Measurements from ENCODE around the gene MSI2.
"Not testable (repeated sequence)": the region's sequence is repeated elsewhere in the genome, so short reads cannot be mapped to it uniquely, and the experiment has no call there.

The MSI2 gene

GRCh38 chr17:57496382-57496781, 240.1 kb downstream of the MSI2 start:
- no peaks in the 10 kb centered on the region for H3K36me3 ChIP-seq (ENCODE audit: insufficient read depth, low read length)
- H3K4me3 ChIP-seq (ENCODE audit: low read length): no peak overlapping the region
- H3K9me3 ChIP-seq (ENCODE audit: low read length): peaks cover 2% of the 10 kb centered on the region
- H3K27me3 ChIP-seq (ENCODE audit: insufficient read depth, low read length): no peaks in the 10 kb centered on the region
- H2AFZ ChIP-seq (ENCODE audit: low read depth, low read length): no peak overlapping the region
- H3K4me1 ChIP-seq (ENCODE audit: insufficient read depth, low read length): peaks cover 4% of the 10 kb centered on the region

GRCh38 chr17:57498443-57498842, 242.1 kb downstream of the MSI2 start:
- H3K4me1 ChIP-seq (ENCODE audit: insufficient read depth, low read length): peaks cover 10% of the 10 kb centered on the region
- H3K36me3 ChIP-seq (ENCODE audit: insufficient read depth, low read length): no peaks in the 10 kb centered on the region
- H3K27me3 ChIP-seq (ENCODE audit: insufficient read depth, low read length): no peaks in the 10 kb centered on the region
- no peak overlapping the region for H2AFZ ChIP-seq (ENCODE audit: low read depth, low read length)
- H3K4me3 ChIP-seq (ENCODE audit: low read length): no peak overlapping the region
- peaks cover 2% of the 10 kb centered on the region for H3K9me3 ChIP-seq (ENCODE audit: low read length)

DNA sequence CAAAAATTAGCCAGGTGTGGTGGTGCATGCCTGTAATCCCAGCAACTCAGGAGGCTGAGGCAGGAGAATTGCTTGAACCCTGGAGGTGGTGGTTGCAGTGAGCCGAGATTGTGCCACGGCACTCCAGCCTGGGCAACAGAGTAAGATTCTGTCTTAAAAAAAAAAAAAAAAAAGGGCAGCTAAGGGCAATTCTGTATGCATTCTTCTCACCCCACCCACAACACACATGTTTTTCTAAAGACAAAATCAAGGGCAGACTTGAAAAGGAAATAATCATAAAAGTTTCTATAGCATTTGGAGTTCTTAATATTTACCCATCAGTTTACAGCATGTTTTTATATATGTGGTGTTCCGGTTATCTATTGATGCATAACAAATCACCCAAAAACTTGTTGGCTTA, 242.9 kb downstream of the MSI2 start:
- not testable (repeated sequence) for H2AFZ ChIP-seq (ENCODE audit: low read depth, low read length); H3K4me3 ChIP-seq (ENCODE audit: low read length); H3K9me3 ChIP-seq (ENCODE audit: low read length); H3K27me3 ChIP-seq (ENCODE audit: insufficient read depth, low read length); H3K36me3 ChIP-seq (ENCODE audit: insufficient read depth, low read length)
- peaks cover 10% of the 10 kb centered on the region for H3K4me1 ChIP-seq (ENCODE audit: insufficient read depth, low read length)

DNA sequence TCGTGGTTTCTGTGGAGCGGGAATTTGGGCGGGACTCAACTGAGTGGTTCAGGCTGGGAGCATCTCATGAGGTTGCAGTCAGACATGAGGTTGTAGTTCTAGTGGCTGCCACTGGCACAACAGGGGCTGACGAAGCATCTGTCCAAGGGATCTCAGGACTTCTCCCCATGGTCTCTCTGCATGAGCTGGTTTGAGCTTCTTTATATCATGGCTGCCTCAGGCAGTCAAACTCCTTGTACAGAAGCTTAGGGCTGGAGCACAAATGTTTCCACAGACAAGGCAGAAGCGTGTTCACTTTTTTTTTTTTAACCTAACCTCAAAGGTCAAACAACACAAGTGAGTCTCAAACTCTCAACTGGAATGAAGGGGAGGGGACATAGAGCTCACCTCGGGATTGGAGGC, 243.3 kb downstream of the MSI2 start:
- Histone ChIP-seq H2AFZ (ENCODE audit: low read depth, low read length) (no peak overlapping the region), H3K27me3 (ENCODE audit: insufficient read depth, low read length) (no peaks in the 10 kb centered on the region), H3K4me3 (ENCODE audit: low read length) (no peak overlapping the region), H3K4me1 (ENCODE audit: insufficient read depth, low read length) (peaks cover 10% of the 10 kb centered on the region), H3K36me3 (ENCODE audit: insufficient read depth, low read length) (no peaks in the 10 kb centered on the region), H3K9me3 (ENCODE audit: low read length) (peaks cover 2% of the 10 kb centered on the region)

DNA sequence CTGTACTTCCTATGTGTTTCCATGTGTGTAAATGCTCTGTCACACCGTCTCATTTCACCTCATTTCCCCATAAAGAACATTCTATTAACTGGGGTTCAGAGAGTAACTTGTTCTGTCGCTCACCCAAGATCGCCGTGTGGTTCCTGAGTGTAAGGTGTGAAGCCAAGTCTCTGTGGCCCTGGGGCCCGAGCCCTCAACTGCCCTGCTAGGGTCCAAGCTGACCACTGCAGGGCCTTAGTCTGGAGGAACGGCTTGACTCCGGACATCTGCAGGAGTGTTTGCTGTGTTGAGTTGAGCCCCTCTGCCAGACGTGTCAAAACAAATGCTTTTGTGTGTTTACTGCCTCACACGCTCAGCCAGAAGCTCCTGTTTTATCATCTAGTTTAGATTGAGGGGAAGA, 244.7 kb downstream of the MSI2 start:
- Histone ChIP-seq H3K27me3 (ENCODE audit: insufficient read depth, low read length) (no peaks in the 10 kb centered on the region), H2AFZ (ENCODE audit: low read depth, low read length) (no peak overlapping the region)

GRCh38 chr17:57502022-57502421, 245.7 kb downstream of the MSI2 start:
- no peaks in the 10 kb centered on the region for H3K36me3 ChIP-seq (ENCODE audit: insufficient read depth, low read length)
- H2AFZ ChIP-seq (ENCODE audit: low read depth, low read length): no peak overlapping the region
- H3K9me3 ChIP-seq (ENCODE audit: low read length): peaks cover 2% of the 10 kb centered on the region
- H3K4me3 ChIP-seq (ENCODE audit: low read length): no peak overlapping the region
- peaks cover 27% of the 10 kb centered on the region for H3K4me1 ChIP-seq (ENCODE audit: insufficient read depth, low read length)
- no peaks in the 10 kb centered on the region for H3K27me3 ChIP-seq (ENCODE audit: insufficient read depth, low read length)

More for the DNA sequence above, 244.7 kb downstream of the MSI2 start:
- H3K4me3 ChIP-seq (ENCODE audit: low read length): no peak overlapping the region
- H3K36me3 ChIP-seq (ENCODE audit: insufficient read depth, low read length): no peaks in the 10 kb centered on the region
- peaks cover 2% of the 10 kb centered on the region for H3K9me3 ChIP-seq (ENCODE audit: low read length)
- H3K4me1 ChIP-seq (ENCODE audit: insufficient read depth, low read length): peaks cover 17% of the 10 kb centered on the region

DNA sequence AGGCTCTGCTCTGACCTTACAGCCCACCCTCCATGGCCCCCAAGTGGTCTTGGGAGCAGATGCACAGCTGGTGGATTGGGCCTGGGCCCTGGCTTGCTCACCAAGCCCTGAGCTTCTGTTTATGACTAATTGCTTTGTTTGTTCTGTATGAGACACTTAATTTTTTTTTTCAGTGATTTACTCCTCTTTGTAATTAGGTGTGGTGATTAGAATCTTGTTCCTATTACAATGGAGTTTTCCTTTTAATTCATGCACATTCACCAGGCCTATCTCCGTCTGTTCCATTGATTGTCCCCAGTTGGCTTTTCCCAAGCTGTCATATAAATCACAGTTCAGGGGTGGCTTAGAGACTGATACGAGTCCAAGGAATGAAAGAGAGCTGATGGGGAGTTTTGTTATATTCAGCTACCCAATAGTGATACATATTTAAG, 246.5 kb downstream of the MSI2 start:
- Histone ChIP-seq H3K9me3 (ENCODE audit: low read length) (peaks cover 2% of the 10 kb centered on the region), H3K4me3 (ENCODE audit: low read length) (no peak overlapping the region), H3K36me3 (ENCODE audit: insufficient read depth, low read length) (no peaks in the 10 kb centered on the region), H3K27me3 (ENCODE audit: insufficient read depth, low read length) (no peaks in the 10 kb centered on the region), H3K4me1 (ENCODE audit: insufficient read depth, low read length) (peaks cover 35% of the 10 kb centered on the region), H2AFZ (ENCODE audit: low read depth, low read length) (no peak overlapping the region)

DNA sequence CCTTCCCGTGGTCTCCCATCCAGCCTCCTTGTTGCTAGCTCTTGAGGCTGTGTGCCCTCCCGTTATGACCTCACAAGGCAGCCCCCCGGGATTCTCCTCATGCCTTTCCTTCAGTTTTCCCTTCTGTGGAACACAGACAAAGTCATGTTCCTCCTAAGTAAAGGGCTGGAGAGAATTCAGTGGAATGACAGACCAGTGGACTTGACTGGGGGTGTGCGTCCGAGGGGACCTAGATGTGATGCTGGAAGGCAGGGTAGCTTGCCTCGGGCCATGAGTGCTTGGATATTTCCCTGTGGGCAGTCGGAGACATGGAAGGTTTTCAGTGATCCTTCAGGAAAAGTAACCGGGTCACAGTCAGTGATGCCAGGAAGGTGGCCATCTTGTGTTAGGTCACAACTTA, 247.9 kb downstream of the MSI2 start:
- peaks cover 35% of the 10 kb centered on the region for H3K4me1 ChIP-seq (ENCODE audit: insufficient read depth, low read length)
- no peaks in the 10 kb centered on the region for H3K9me3 ChIP-seq (ENCODE audit: low read length)
- H2AFZ ChIP-seq (ENCODE audit: low read depth, low read length): no peak overlapping the region

GRCh38 chr17:57505841-57506773, 249.8 kb downstream of the MSI2 start:
- H3K4me1 ChIP-seq (ENCODE audit: insufficient read depth, low read length): peaks cover 34% of the 10 kb centered on the region

More for the DNA sequence above, 247.9 kb downstream of the MSI2 start:
- Histone ChIP-seq H3K27me3 (ENCODE audit: insufficient read depth, low read length) (no peaks in the 10 kb centered on the region), H3K4me3 (ENCODE audit: low read length) (no peak overlapping the region), H3K36me3 (ENCODE audit: insufficient read depth, low read length) (no peaks in the 10 kb centered on the region)

DNA sequence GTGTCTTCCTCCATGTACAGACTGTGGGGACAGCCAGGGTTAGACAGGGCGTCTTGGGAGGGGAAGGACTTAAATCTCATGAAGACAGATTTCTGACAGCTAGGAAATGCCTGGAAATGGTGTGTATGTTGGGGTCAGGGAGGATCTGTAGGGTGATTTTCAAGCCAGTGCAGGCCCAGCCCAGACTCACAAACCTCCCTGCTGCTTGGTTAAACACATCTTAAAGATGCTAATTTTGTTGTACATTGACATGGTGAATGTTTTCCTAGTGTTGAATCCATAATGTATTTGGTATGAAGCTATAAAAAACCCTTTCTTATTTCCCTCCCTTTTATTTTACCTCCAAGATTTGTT, 250.4 kb downstream of the MSI2 start:
- no peaks in the 10 kb centered on the region for H3K27me3 ChIP-seq (ENCODE audit: insufficient read depth, low read length)
- no peak overlapping the region for H2AFZ ChIP-seq (ENCODE audit: low read depth, low read length)
- H3K4me1 ChIP-seq (ENCODE audit: insufficient read depth, low read length): peaks cover 29% of the 10 kb centered on the region
- no peaks in the 10 kb centered on the region for H3K36me3 ChIP-seq (ENCODE audit: insufficient read depth, low read length)
- peaks cover 3% of the 10 kb centered on the region for H3K9me3 ChIP-seq (ENCODE audit: low read length)
- H3K4me3 ChIP-seq (ENCODE audit: low read length): no peak overlapping the region

More at GRCh38 chr17:57505841-57506773, 249.8 kb downstream of the MSI2 start:
- Histone ChIP-seq H3K4me3 (ENCODE audit: low read length) (no peak overlapping the region), H3K9me3 (ENCODE audit: low read length) (peaks cover 3% of the 10 kb centered on the region), H3K27me3 (ENCODE audit: insufficient read depth, low read length) (no peaks in the 10 kb centered on the region), H2AFZ (ENCODE audit: low read depth, low read length) (no peak overlapping the region), H3K36me3 (ENCODE audit: insufficient read depth, low read length) (no peaks in the 10 kb centered on the region)

DNA sequence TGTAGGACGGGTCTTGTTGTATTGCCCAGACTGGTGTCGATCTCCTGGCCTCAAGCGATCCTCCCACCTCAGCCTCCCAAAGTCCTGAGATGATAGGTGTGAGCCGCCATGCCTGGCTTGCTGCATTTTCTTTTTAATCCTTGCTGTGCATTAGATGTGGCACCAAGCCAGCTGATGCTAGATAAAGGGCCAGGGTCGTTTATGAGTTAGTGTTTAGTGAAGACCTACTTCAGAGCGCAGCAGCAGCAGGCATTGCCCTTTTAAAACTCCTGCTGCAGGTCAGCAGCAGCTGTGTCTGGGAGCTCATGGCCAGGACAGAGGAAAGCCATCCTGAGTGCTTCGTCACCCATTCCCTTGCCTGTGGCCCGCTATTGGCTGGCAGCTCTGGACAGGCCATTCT, 251.5 kb downstream of the MSI2 start:
- peaks cover 3% of the 10 kb centered on the region for H3K9me3 ChIP-seq (ENCODE audit: low read length)
- H3K27me3 ChIP-seq (ENCODE audit: insufficient read depth, low read length): no peaks in the 10 kb centered on the region
- no peak overlapping the region for H2AFZ ChIP-seq (ENCODE audit: low read depth, low read length)
- no peaks in the 10 kb centered on the region for H3K36me3 ChIP-seq (ENCODE audit: insufficient read depth, low read length)
- peaks cover 27% of the 10 kb centered on the region for H3K4me1 ChIP-seq (ENCODE audit: insufficient read depth, low read length)
- no peak overlapping the region for H3K4me3 ChIP-seq (ENCODE audit: low read length)

GRCh38 chr17:57508671-57509070, 252.3 kb downstream of the MSI2 start:
- Histone ChIP-seq H2AFZ (ENCODE audit: low read depth, low read length) (no peak overlapping the region), H3K36me3 (ENCODE audit: insufficient read depth, low read length) (no peaks in the 10 kb centered on the region), H3K4me3 (ENCODE audit: low read length) (no peak overlapping the region), H3K4me1 (ENCODE audit: insufficient read depth, low read length) (peaks cover 30% of the 10 kb centered on the region), H3K9me3 (ENCODE audit: low read length) (peaks cover 3% of the 10 kb centered on the region), H3K27me3 (ENCODE audit: insufficient read depth, low read length) (no peaks in the 10 kb centered on the region)

DNA sequence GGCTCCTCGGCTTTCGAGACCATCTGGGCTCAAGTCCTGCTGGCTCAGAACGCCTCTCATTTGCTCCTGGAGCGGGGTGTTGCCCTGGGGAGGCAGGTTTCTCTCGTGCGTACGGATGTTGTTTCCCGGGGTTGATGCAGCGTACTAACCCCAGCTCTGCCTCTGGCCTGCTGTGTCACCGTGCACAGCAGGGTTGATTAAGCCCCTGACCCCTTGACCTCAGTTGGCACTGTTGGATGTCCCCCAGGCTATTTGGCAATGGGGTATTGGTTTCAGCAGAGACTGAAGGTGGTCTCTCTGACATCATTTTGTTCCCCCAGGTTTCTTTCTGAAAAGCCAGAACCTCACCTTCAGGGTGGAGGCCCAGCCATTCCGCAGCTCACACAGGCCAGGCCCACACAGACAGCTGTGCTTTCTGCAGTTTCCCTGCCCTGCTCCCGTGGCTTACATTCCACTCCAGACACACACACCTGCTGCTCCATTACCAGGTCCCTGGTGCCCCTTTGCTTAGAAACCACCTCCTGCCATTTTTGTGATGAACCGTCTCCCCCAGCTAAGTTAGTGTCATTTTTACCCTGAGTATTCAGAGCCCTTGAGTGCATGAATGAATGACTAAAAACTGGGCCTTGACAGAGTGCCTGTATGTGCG, 255.3 kb downstream of the MSI2 start:
- peaks cover 3% of the 10 kb centered on the region for H3K9me3 ChIP-seq (ENCODE audit: low read length)
- H3K4me1 ChIP-seq (ENCODE audit: insufficient read depth, low read length): peaks cover 19% of the 10 kb centered on the region
- H2AFZ ChIP-seq (ENCODE audit: low read depth, low read length): no peak overlapping the region
- H3K36me3 ChIP-seq (ENCODE audit: insufficient read depth, low read length): peaks cover 2% of the 10 kb centered on the region
- H3K27me3 ChIP-seq (ENCODE audit: insufficient read depth, low read length): no peaks in the 10 kb centered on the region
- H3K4me3 ChIP-seq (ENCODE audit: low read length): no peak overlapping the region
